Skin of body (tissue), 2 donors: ENCODE results near the gene SLC38A4. TPM values are rescaled to one million over a fixed set of nuclear protein-coding genes. Genes with fewer than 3 reads are reported as not detected.

Experiments used
- DNase-seq: peaks from one replicate; lab custom pipeline; 2025; lab: John Stamatoyannopoulos, UW
- total RNA-seq: library from RNA; depleted of rRNA; stranded (reverse); fragments of >200 nt; gene quantifications from one replicate; pipeline ENCODE4 v1.2.3, GENCODE V29; 2014

The SLC38A4 gene
- total RNA-seq, 1 donor from 2014 or later = 2.7 TPM

GRCh38 chr12:46717159-46717558 lies 108.6 kb downstream of the SLC38A4 start:
- no peak for DNase-seq
